ENCODE data around the gene FAM227B. TPM values are rescaled to one million over a fixed set of nuclear protein-coding genes. Genes with fewer than 3 reads are reported as not detected.

The FAM227B gene
- total RNA-seq, 4 donors from 2014 or later, result 6.1 to 24.1 (median 12.5) TPM

DNA sequence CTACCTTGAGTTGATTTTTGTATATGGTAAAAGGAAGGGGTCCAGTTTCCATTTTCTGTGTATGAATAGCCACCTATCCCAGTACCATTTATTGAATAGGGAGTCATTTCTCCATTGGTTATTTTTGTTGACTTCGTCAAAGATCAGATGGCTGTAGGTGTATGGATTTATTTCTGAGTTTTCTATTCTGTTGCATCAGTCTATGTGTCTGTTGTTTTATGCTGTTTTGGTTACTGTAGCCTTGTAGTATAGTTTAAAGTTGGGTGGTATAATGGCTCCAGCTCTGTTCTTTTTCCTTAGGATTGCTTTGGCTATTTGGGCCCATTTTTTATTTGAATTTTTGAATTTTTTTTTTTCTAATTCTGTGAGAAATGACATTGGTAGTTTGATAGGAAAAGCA, 323.0 kb downstream of the FAM227B start:
- Histone ChIP-seq H3K36me3 (peaks cover 0 to 21% of the 10 kb centered on the region in 2 donors), H3K4me1 (no peaks in the 10 kb centered on the region), H3K4me3 (no peak overlapping the region), H3K27ac (no peak overlapping the region), H3K27me3 (no peaks in the 10 kb centered on the region), H3K9me3 (peaks cover 0 to 3% (median 0%) of the 10 kb centered on the region in 3 donors)
- WGBS, 2 donors (ENCODE audit: low coverage in 1 of 2), result 86 to 91% methylated on average over 1 of the region's 1 CpG
- TF ChIP-seq, protein P1, sequence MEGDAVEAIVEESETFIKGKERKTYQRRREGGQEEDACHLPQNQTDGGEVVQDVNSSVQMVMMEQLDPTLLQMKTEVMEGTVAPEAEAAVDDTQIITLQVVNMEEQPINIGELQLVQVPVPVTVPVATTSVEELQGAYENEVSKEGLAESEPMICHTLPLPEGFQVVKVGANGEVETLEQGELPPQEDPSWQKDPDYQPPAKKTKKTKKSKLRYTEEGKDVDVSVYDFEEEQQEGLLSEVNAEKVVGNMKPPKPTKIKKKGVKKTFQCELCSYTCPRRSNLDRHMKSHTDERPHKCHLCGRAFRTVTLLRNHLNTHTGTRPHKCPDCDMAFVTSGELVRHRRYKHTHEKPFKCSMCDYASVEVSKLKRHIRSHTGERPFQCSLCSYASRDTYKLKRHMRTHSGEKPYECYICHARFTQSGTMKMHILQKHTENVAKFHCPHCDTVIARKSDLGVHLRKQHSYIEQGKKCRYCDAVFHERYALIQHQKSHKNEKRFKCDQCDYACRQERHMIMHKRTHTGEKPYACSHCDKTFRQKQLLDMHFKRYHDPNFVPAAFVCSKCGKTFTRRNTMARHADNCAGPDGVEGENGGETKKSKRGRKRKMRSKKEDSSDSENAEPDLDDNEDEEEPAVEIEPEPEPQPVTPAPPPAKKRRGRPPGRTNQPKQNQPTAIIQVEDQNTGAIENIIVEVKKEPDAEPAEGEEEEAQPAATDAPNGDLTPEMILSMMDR (IDR thresholded peaks at IDR 0.05), result no peak
- TF ChIP-seq POLR2AphosphoS5 (IDR thresholded peaks at IDR 0.05), result no peak
- no peak for TF ChIP-seq POLR2A (IDR thresholded peaks at IDR 0.05)
- no peak for TF ChIP-seq EP300 (IDR thresholded peaks at IDR 0.05)
- no peak for ATAC-seq

GRCh38 chr15:49296258-49296657, 324.4 kb downstream of the FAM227B start:
- no peaks in the 10 kb centered on the region for H3K4me1 ChIP-seq
- no peak for ATAC-seq

GRCh38 chr15:49293941-49294340, 326.7 kb downstream of the FAM227B start:
- Histone ChIP-seq H3K4me3 (no peak overlapping the region), H3K27me3 (no peaks in the 10 kb centered on the region), H3K9me3 (peaks cover 0 to 3% (median 0%) of the 10 kb centered on the region in 3 donors), H3K36me3 (peaks cover 0 to 42% of the 10 kb centered on the region in 2 donors), H3K27ac (no peak overlapping the region), H3K4me1 (no peaks in the 10 kb centered on the region)
- no peak for ATAC-seq
- TF ChIP-seq, protein P1 (IDR thresholded peaks at IDR 0.05), result no peak
- TF ChIP-seq EP300 (IDR thresholded peaks at IDR 0.05) (no peak), POLR2AphosphoS5 (IDR thresholded peaks at IDR 0.05) (no peak), POLR2A (IDR thresholded peaks at IDR 0.05) (no peak)

More at GRCh38 chr15:49296258-49296657, 324.4 kb downstream of the FAM227B start:
- Histone ChIP-seq H3K9me3 (peaks cover 0 to 3% (median 0%) of the 10 kb centered on the region in 3 donors), H3K4me3 (no peak overlapping the region), H3K36me3 (peaks cover 0 to 27% of the 10 kb centered on the region in 2 donors), H3K27me3 (no peaks in the 10 kb centered on the region), H3K27ac (no peak overlapping the region)
- 75 to 80% methylated on average over 1 of the region's 1 CpG for WGBS, 2 donors (ENCODE audit: low coverage in 1 of 2)
- TF ChIP-seq POLR2AphosphoS5 (IDR thresholded peaks at IDR 0.05) (no peak), POLR2A (IDR thresholded peaks at IDR 0.05) (no peak), EP300 (IDR thresholded peaks at IDR 0.05) (no peak)
- TF ChIP-seq, protein P1 (IDR thresholded peaks at IDR 0.05), result no peak

DNA sequence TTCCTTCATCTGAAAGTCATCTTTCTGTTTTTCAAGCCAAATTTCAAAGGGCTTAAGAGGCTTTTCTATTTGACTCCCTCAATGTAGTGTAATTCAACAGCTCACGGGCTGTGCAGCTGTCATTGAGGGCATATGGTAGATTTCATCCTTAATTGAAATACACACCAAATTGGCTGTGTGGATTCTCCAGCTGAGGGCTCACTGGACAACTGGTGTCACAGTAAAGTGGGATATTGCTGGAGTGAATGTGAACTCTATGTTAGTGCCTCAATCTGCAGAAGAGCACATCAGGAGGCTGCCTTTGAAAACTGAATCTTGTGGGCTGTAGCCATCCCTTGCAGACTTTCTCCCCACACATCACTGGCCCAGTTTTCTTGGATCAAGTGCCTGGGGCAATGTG, 330.4 kb downstream of the FAM227B start:
- WGBS, 2 donors (ENCODE audit: low coverage in 1 of 2), result 0 to 43% methylated on average over 1 of the region's 1 CpG
- no peaks in the 10 kb centered on the region for H3K4me1 ChIP-seq
- H3K9me3 ChIP-seq, result no peaks in the 10 kb centered on the region
- TF ChIP-seq, protein P1 (IDR thresholded peaks at IDR 0.05), result no peak
- no peak for TF ChIP-seq POLR2AphosphoS5 (IDR thresholded peaks at IDR 0.05)
- no peak for TF ChIP-seq EP300 (IDR thresholded peaks at IDR 0.05)
- TF ChIP-seq POLR2A (IDR thresholded peaks at IDR 0.05), result no peak
- H3K36me3 ChIP-seq, result peaks cover 0 to 48% of the 10 kb centered on the region in 2 donors
- H3K4me3 ChIP-seq, result no peak overlapping the region
- no peaks in the 10 kb centered on the region for H3K27me3 ChIP-seq
- no peak overlapping the region for H3K27ac ChIP-seq
- ATAC-seq, result no peak

DNA sequence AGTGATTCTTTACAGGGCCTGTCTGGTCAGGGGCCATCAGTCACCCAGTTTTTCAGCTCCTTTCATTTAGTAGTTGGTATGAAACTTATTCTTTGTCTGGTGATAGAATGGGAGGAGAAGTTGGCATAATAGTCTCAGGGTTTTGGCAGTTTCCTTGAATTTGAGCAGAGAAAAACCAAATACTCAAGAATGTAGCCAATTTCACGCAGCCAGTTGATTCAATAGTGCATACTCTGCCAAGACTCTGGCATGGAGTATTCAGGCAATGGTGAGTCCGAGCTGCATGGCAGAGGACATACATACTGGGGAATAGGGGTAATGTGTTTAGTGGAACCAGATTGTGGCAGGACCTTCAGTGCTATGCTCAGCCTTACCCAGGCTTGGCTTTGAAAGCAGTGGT, 332.2 kb downstream of the FAM227B start:
- 60 to 67% methylated on average over 1 to 2 of the region's 2 CpGs for WGBS, 2 donors (ENCODE audit: low coverage in 1 of 2)
- Histone ChIP-seq H3K27me3 (no peaks in the 10 kb centered on the region), H3K36me3 (peaks cover 0 to 58% of the 10 kb centered on the region in 2 donors), H3K9me3 (no peaks in the 10 kb centered on the region), H3K4me3 (no peak overlapping the region), H3K27ac (no peak overlapping the region), H3K4me1 (no peaks in the 10 kb centered on the region)
- no peak for ATAC-seq
- TF ChIP-seq POLR2AphosphoS5 (IDR thresholded peaks at IDR 0.05) (no peak), POLR2A (IDR thresholded peaks at IDR 0.05) (no peak), EP300 (IDR thresholded peaks at IDR 0.05) (no peak)
- TF ChIP-seq, protein P1 (IDR thresholded peaks at IDR 0.05), result no peak
